Duodenal mucosa (tissue), 2 donors: Measurements from ENCODE around the gene ERAP2.

Experiments
- H3K27ac ChIP-seq: one replicate; pipeline ENCODE4 v1.7.0; 2013; ENCODE audit warnings: low read depth, low read length
- H3K27me3 ChIP-seq, 2 donors: one replicate each; pipeline ENCODE4 v1.7.0; 2013; ENCODE audit warnings: low read length in 2 of 2, control low read depth in 1 of 2; ENCODE audit not compliant: insufficient read depth in 2 of 2, control insufficient read depth in 1 of 2
- H3K36me3 ChIP-seq, 2 donors: one replicate each; pipeline ENCODE4 v1.7.0; 2013; ENCODE audit warnings: low read length in 2 of 2, control low read depth in 1 of 2; ENCODE audit not compliant: insufficient read depth in 2 of 2, control insufficient read depth in 1 of 2
- H3K4me1 ChIP-seq, 2 donors: one replicate each; pipeline ENCODE4 v1.7.0; 2013; ENCODE audit warnings: low read length in 2 of 2, control low read depth in 1 of 2; ENCODE audit not compliant: insufficient read depth in 2 of 2, control insufficient read depth in 1 of 2
- H3K4me3 ChIP-seq, 2 donors: one replicate each; pipeline ENCODE4 v1.7.0; 2013; ENCODE audit warnings: low read length in 2 of 2, low read depth in 1 of 2
- H3K9ac ChIP-seq, 2 donors: one replicate each; pipeline ENCODE4 v1.7.0; 2013; ENCODE audit warnings: low read length in 2 of 2, low read depth in 1 of 2
- H3K9me3 ChIP-seq, 2 donors: one replicate each; pipeline ENCODE4 v1.7.0; 2013; ENCODE audit warnings: low read length in 2 of 2, control low read depth in 1 of 2; ENCODE audit not compliant: control insufficient read depth in 1 of 2

The ERAP2 gene

DNA sequence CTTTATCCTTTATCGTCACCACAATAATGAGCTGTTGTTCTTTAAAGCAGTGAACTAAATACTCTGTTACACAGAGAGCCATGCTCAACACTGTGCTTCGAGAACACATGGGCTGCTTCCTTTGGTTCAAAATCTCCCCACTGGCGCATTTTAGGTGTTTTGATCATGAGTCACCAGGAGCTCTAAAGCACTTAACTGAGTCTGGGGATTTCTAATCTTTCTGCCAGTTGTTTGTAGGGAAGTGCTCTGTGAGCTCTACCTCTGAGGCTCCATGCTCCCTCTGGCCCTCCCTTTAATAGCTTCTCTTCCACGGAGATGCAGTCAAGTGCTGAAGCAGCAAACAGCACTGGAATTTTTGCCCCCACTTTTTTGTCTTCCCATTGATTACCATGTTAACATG, 17.0 kb downstream of the ERAP2 start:
- H3K9ac ChIP-seq = no peak overlapping the region
- H3K27me3 ChIP-seq = no peaks in the 10 kb centered on the region
- no peak overlapping the region for H3K4me3 ChIP-seq
- no peaks in the 10 kb centered on the region for H3K9me3 ChIP-seq
- no peaks in the 10 kb centered on the region for H3K4me1 ChIP-seq
- no peak overlapping the region for H3K27ac ChIP-seq
- peaks cover 39 to 66% of the 10 kb centered on the region in 2 donors for H3K36me3 ChIP-seq

GRCh38 chr5:96896276-96896675, 20.0 kb downstream of the ERAP2 start:
- no peaks in the 10 kb centered on the region for H3K27me3 ChIP-seq
- peak overlapping the region in 1 of 2 donors; percentile 9 for H3K9ac ChIP-seq
- no peaks in the 10 kb centered on the region for H3K9me3 ChIP-seq
- H3K27ac ChIP-seq = no peak overlapping the region
- H3K4me1 ChIP-seq = no peaks in the 10 kb centered on the region
- H3K4me3 ChIP-seq = no peak overlapping the region
- peaks cover 41 to 67% of the 10 kb centered on the region in 2 donors for H3K36me3 ChIP-seq

- H3K4me1 ChIP-seq = no peaks in the 10 kb centered on the region
- no peaks in the 10 kb centered on the region for H3K27me3 ChIP-seq
- H3K36me3 ChIP-seq = peaks cover 45 to 72% of the 10 kb centered on the region in 2 donors
- no peaks in the 10 kb centered on the region for H3K9me3 ChIP-seq
- no peak overlapping the region for H3K27ac ChIP-seq
- no peak overlapping the region for H3K4me3 ChIP-seq
- H3K9ac ChIP-seq = peak overlapping the region in 1 of 2 donors; percentile 9
Measured at GRCh38 chr5:96896806-96897205, 20.5 kb downstream of the ERAP2 start.

- no peaks in the 10 kb centered on the region for H3K4me1 ChIP-seq
- no peak overlapping the region for H3K4me3 ChIP-seq
- H3K9ac ChIP-seq = no peak overlapping the region
- H3K27me3 ChIP-seq = no peaks in the 10 kb centered on the region
- H3K36me3 ChIP-seq = peaks cover 37 to 69% of the 10 kb centered on the region in 2 donors
- H3K27ac ChIP-seq = no peak overlapping the region
- H3K9me3 ChIP-seq = no peaks in the 10 kb centered on the region
Measured at GRCh38 chr5:96901384-96901783, 25.1 kb downstream of the ERAP2 start.

DNA sequence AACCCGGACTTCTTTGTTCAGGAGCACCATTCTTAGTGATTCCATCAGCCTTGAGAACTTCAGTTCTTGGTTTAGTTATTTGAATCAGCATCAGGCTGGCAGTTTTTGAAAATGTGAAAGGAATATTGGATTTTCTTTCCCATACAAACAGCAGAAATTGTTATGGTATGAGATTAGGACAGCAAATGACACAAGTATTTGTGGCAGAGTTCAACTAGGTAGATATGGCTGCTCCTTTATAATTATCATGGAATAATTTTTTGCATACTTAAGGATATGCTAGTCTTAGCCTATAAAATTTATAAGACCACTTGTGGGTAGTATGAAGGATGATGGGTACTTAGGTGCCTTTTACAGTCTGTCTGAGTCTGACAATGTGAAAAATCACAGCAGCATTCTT, 25.5 kb downstream of the ERAP2 start:
- Histone ChIP-seq H3K4me1 (no peaks in the 10 kb centered on the region), H3K9me3 (no peaks in the 10 kb centered on the region), H3K27me3 (no peaks in the 10 kb centered on the region), H3K36me3 (peaks cover 36 to 65% of the 10 kb centered on the region in 2 donors), H3K4me3 (no peak overlapping the region), H3K27ac (no peak overlapping the region), H3K9ac (no peak overlapping the region)

DNA sequence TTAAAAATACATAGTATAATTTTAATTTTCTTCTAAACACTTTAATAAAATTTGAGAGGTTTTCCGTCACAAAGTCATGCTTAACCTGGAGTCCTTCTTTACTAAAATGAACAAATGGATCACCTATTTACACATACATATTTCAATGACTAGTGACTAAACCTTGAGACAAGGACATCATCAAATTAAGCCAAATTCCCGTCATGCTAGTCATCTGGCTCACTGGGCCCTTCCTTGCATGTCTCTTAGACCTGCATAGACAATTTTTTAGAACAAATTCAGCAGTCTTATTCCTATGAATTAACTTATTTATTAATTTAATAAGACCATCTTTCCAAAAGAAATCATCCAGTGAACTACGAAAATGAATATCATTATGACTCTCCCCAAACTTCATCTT, 26.6 kb downstream of the ERAP2 start:
- no peaks in the 10 kb centered on the region for H3K27me3 ChIP-seq
- no peaks in the 10 kb centered on the region for H3K4me1 ChIP-seq
- no peaks in the 10 kb centered on the region for H3K9me3 ChIP-seq
- H3K36me3 ChIP-seq = peaks cover 30 to 61% of the 10 kb centered on the region in 2 donors
- no peak overlapping the region for H3K27ac ChIP-seq
- H3K9ac ChIP-seq = no peak overlapping the region
- no peak overlapping the region for H3K4me3 ChIP-seq

DNA sequence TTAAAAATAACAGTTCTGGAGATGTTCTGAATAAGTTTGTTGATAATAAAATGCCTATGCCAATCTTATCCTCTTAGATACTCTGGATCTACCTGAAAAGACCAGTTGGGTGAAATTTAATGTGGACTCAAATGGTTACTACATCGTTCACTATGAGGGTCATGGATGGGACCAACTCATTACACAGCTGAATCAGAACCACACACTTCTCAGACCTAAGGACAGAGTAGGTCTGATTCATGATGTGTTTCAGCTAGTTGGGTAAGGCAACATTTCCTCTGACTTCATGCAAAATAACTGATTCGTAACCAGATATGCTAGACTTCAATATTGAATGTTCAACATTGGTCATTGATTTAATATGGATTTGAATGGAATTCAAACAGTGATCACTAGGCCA, 27.0 kb downstream of the ERAP2 start:
- Histone ChIP-seq H3K4me3 (no peak overlapping the region), H3K27me3 (no peaks in the 10 kb centered on the region), H3K9me3 (no peaks in the 10 kb centered on the region), H3K36me3 (peaks cover 30 to 65% of the 10 kb centered on the region in 2 donors), H3K4me1 (no peaks in the 10 kb centered on the region), H3K9ac (no peak overlapping the region), H3K27ac (no peak overlapping the region)

DNA sequence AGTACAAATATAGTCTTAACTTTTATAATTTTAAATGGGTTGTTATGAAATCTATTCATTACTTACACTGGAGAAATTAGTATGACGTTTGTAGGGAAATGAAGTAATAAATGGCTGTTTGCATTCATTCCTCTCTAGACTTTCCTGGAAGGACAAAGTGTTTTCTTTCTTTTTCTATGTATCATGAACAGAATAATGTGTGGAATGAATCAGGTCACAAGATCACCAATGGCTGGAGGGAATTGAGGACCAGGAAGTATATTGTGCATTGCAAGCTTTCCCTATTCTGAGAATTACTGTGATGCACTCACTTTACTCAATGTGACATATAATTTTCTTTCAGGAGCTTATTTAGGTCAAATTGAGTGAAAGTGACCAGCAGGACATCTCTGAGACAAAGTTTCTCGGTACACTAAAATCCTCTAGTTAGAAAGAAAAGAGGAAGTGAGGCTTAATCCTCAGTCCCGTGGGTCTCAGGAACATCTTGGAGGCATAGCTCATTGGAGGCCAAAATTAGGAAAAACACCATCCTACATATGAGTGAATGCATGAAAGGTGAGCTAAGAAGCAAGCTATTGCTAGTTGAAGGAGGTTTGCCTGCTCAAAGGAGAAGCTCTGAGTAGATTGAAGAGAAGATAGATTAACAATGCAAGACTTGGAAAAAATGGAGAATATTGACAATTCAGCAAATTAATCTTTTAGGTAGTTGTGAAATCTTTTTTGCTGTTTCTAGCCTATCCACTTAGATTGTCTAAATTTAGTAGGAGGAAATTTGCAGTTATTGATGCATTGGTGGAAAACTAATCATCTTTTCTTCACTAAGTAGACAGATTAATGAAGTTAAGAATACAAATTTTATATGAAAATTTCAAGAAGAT, 28.0 kb downstream of the ERAP2 start:
- Histone ChIP-seq H3K27ac (no peak overlapping the region), H3K4me3 (no peak overlapping the region), H3K9ac (no peak overlapping the region), H3K27me3 (no peaks in the 10 kb centered on the region), H3K36me3 (peaks cover 31 to 65% of the 10 kb centered on the region in 2 donors), H3K4me1 (no peaks in the 10 kb centered on the region), H3K9me3 (no peaks in the 10 kb centered on the region)

DNA sequence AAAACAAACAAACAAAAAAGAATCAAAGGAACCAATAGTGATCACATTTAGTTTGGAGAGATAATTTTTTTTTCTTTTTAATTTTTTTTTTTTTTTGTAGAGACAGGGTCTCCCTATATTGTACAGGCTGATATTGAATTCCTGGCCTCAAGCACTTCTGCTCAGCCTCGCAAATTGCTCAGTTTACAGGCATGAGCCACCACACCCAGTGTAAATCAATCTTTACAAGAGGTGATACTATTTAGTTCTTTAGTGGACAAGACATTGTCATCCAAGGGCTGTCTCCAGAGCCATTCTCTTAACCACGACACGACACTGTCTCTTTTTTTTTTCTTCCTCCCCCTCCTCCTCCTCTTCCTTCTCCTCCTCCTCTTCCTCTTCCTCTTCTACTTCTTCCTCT, 29.6 kb downstream of the ERAP2 start:
- Histone ChIP-seq H3K4me1 (no peaks in the 10 kb centered on the region), H3K36me3 (peaks cover 33 to 66% of the 10 kb centered on the region in 2 donors), H3K27ac (no peak overlapping the region), H3K9ac (no peak overlapping the region), H3K9me3 (no peaks in the 10 kb centered on the region), H3K27me3 (no peaks in the 10 kb centered on the region), H3K4me3 (no peak overlapping the region)

DNA sequence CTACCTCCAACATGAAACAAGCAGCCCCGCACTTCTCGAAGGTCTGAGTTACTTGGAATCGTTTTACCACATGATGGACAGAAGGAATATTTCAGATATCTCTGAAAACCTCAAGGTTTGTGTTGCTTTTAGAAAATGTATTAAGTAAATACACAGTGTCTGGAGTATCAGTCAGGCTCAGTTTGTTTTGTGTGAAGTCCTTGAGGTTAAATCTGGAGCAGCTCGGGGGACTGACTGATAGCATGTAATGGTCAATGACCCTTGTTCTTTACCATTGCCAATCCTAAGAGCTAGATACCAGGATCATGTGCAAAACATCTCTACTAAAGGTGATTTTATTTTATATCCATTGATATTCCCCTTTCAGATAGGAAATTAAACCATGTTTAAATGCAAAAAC, 32.7 kb downstream of the ERAP2 start:
- Histone ChIP-seq H3K4me3 (no peak overlapping the region), H3K9ac (no peak overlapping the region), H3K4me1 (no peaks in the 10 kb centered on the region), H3K27me3 (no peaks in the 10 kb centered on the region), H3K27ac (no peak overlapping the region), H3K9me3 (no peaks in the 10 kb centered on the region), H3K36me3 (peaks cover 26 to 45% of the 10 kb centered on the region in 2 donors)
